T-helper 17 cell (primary cell): ENCODE data around the gene RNF39. TPM values are rescaled to one million over a fixed set of nuclear protein-coding genes. Genes with fewer than 3 reads are reported as not detected.
"Not testable (repeated sequence)": the region's sequence is repeated elsewhere in the genome, so short reads cannot be mapped to it uniquely, and the experiment has no call there.

Source experiments
- ATAC-seq: fragments of 150-1000 bp; cut with Tn5 transposase; 2 replicates; pipeline ENCODE4 v1.10.0; 2021; ENCODE audit warnings: mild to moderate bottlenecking, moderate library complexity
- DNase-seq, 3 donors: peaks; one replicate each; pipeline versions ENCODE4 v3.0.0 to v3.0.0-alpha.2; 2020 to 2021
- H3K9me3 ChIP-seq: one replicate; pipeline ENCODE4 v1.7.0; 2013; ENCODE audit warnings: low read length, mild to moderate bottlenecking; ENCODE audit not compliant: control insufficient read depth, poor library complexity, severe bottlenecking
- H3K27ac Mint-ChIP-seq: one replicate; pipeline ENCODE4 v1.8.0; 2022; ENCODE audit warnings: mild to moderate bottlenecking, moderate library complexity, mixed read lengths
- H3K27me3 Mint-ChIP-seq: one replicate; pipeline ENCODE4 v1.8.0; 2022; ENCODE audit warnings: mixed read lengths
- H3K36me3 Mint-ChIP-seq: one replicate; pipeline ENCODE4 v1.8.0; 2022; ENCODE audit warnings: low read depth, mixed read lengths
- H3K4me1 Mint-ChIP-seq: one replicate; pipeline ENCODE4 v1.8.0; 2022; ENCODE audit warnings: mild to moderate bottlenecking, mixed read lengths
- H3K4me3 Mint-ChIP-seq: one replicate; pipeline ENCODE4 v1.8.0; 2022; ENCODE audit warnings: mild to moderate bottlenecking, moderate library complexity, mixed read lengths
- total RNA-seq, 4 donors: library from RNA in 2 of 4; stranded (reverse) in 2 of 4; gene quantifications; one replicate each; pipeline ENCODE4 v1.2.3 and lab custom pipeline; 2022 to 2026

Gene RNF39, protein sequence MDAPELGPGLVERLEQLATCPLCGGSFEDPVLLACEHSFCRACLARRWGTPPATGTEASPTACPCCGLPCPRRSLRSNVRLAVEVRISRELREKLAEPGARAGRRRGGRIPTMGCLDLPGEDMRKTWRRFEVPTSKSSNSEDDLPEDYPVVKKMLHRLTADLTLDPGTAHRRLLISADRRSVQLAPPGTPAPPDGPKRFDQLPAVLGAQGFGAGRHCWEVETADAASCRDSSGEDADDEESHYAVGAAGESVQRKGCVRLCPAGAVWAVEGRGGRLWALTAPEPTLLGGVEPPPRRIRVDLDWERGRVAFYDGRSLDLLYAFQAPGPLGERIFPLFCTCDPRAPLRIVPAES
- total RNA-seq (not detected), total RNA-seq (lab: John Stamatoyannopoulos, UW) (0 to 0.08 reads per million in 2 donors)

- H3K27ac Mint-ChIP-seq = peak within 1 kb of the TSS; percentile 83
- peak; percentile 42 for ATAC-seq
- H3K4me1 Mint-ChIP-seq = peaks cover 59% of the 10 kb centered on the region
- H3K36me3 Mint-ChIP-seq = peaks cover 20% of the 10 kb centered on the region
- H3K4me3 Mint-ChIP-seq = peak within 1 kb of the TSS; percentile 93
- peak in 1 of 3 donors; percentile 16 for DNase-seq
- H3K9me3 ChIP-seq = no peaks in the 10 kb centered on the region
- peaks cover 54% of the 10 kb centered on the region for H3K27me3 Mint-ChIP-seq
These were observed at the start of gene RNF39 for GRCh38 chr6:30075094-30075789. Gene RNF39 (minus strand): TSS chr6:30075769. CDS start chr6:30075585, 184 bp downstream.

GRCh38 chr6:30122515-30122914 lies 46.9 kb upstream of the RNF39 start:
- DNase-seq (no peak), ATAC-seq (no peak)
- Mint-ChIP-seq H3K27me3 (peaks cover 69% of the 10 kb centered on the region), H3K27ac (no peak overlapping the region), H3K4me1 (no peaks in the 10 kb centered on the region), H3K4me3 (no peak overlapping the region), H3K36me3 (peaks cover 3% of the 10 kb centered on the region)
- H3K9me3 ChIP-seq = no peaks in the 10 kb centered on the region

DNA sequence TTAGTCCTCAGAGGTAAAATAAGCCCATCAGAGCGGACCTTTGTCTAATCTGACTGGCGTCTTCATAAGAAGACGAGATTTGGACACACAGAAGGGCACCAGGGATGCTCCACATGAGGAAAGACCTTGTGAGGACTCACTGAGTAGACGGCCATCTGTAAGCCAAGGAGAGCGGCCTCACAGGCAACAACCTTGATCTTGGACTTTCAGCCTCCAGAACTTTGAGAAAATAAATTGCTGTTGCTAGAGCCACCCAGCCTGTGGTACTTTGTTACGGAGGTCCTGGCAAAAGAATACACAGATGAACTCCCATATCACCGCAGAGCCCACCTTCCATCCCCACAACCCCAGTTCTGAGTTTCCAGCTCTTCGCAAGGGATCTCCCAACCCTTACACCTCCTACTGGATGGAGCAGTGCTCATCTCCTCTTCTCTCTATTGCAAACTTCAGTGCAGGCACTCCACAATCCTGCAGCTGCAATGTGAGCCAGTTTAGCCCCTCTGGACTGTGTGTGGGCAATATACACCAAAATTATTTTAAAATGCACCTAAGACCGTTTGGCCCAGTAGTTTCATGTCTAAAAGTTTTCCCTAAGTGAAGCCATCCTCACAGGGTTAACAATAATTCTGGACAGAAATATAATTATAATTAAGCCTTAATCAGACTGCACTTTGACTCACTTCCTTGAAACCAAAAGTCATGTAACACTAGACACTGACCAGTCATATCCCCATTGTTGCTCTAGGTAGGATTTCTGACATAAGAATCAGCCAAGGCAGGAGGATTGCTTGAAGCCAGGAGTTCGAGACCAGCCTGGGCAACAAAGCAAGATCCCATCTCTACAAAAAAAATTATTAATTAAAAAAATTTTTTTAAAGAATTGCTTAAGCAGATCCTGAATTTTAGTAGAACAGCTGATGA lies 46.1 kb upstream of the RNF39 start:
- no peaks in the 10 kb centered on the region for H3K9me3 ChIP-seq
- no peak for ATAC-seq
- peaks cover 3% of the 10 kb centered on the region for H3K36me3 Mint-ChIP-seq
- no peak overlapping the region for H3K4me3 Mint-ChIP-seq
- H3K4me1 Mint-ChIP-seq = no peaks in the 10 kb centered on the region
- no peak for DNase-seq
- peaks cover 62% of the 10 kb centered on the region for H3K27me3 Mint-ChIP-seq
- no peak overlapping the region for H3K27ac Mint-ChIP-seq

DNA sequence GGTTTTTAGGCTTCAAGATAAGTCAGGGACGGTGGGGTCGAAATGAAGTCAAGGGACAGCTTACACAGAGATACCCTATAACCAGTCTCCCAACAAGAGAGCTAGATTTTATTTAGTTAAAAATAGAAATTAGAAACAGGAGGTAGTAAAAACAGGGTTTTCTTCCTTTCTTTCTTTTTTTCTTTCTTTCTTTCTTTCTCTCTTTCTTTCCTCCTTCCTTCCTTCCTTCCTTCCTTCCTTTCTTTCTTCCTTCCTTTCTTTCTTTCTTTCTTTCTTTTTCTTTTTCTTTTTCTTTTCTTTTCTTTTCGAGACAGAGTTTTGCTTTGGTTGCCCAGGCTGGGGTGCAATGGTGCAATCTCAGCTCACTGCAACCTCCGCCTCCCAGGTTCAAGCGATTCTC lies 43.1 kb upstream of the RNF39 start:
- peaks cover 67% of the 10 kb centered on the region for H3K27me3 Mint-ChIP-seq
- not testable (repeated sequence) for H3K9me3 ChIP-seq, H3K27ac Mint-ChIP-seq, DNase-seq, H3K4me1 Mint-ChIP-seq, H3K4me3 Mint-ChIP-seq, H3K36me3 Mint-ChIP-seq, ATAC-seq

DNA sequence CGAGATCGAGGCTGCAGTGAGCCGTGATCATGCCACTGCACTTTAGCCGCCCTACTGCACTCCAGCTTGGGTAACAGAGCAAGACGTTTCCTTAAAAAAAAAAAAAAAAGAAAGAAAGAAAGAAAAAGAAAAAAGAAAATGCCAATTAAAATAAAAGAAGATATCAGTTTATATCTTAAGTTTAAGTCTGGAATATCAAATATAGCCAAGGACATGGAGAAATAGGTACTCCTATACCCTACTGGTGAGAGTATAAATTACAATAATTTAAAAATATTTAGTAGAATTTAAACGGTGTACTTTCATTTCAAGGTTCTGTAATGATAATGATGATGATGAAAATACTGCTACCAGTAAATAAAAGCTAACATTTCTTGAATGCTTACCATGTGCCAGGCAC lies 41.2 kb upstream of the RNF39 start:
- Mint-ChIP-seq H3K27ac (no peak overlapping the region), H3K4me3 (no peak overlapping the region), H3K4me1 (peaks cover 9% of the 10 kb centered on the region), H3K27me3 (peaks cover 72% of the 10 kb centered on the region), H3K36me3 (peaks cover 3% of the 10 kb centered on the region)
- ATAC-seq (no peak), DNase-seq (no peak)
- H3K9me3 ChIP-seq = no peaks in the 10 kb centered on the region

- H3K4me1 Mint-ChIP-seq = peaks cover 9% of the 10 kb centered on the region
- ATAC-seq (no peak), DNase-seq (no peak)
- H3K4me3 Mint-ChIP-seq = no peak overlapping the region
- peaks cover 70% of the 10 kb centered on the region for H3K27me3 Mint-ChIP-seq
- H3K9me3 ChIP-seq = no peaks in the 10 kb centered on the region
- peak overlapping the region; percentile 6 for H3K27ac Mint-ChIP-seq
- peaks cover 3% of the 10 kb centered on the region for H3K36me3 Mint-ChIP-seq
These were observed 38.3 kb upstream of the RNF39 start for GRCh38 chr6:30113841-30114240.

- H3K9me3 ChIP-seq = no peaks in the 10 kb centered on the region
- peak within 1 kb of the TSS; percentile 6 for H3K27ac Mint-ChIP-seq
- H3K4me1 Mint-ChIP-seq = peaks cover 11% of the 10 kb centered on the region
- ATAC-seq = no peak
- peaks cover 5% of the 10 kb centered on the region for H3K36me3 Mint-ChIP-seq
- H3K27me3 Mint-ChIP-seq = peaks cover 76% of the 10 kb centered on the region
- DNase-seq = no peak
- H3K4me3 Mint-ChIP-seq = no peak within 1 kb of the TSS
These were observed 37.6 kb upstream of the RNF39 start, which contains the start of gene TRIM31 for GRCh38 chr6:30113003-30113759. Gene TRIM31 (minus strand): TSS chr6:30113090. CDS start chr6:30112805, 285 bp downstream.

GRCh38 chr6:30112402-30112994 lies 36.9 kb upstream of the RNF39 start:
- peaks cover 78% of the 10 kb centered on the region for H3K27me3 Mint-ChIP-seq
- peaks cover 8% of the 10 kb centered on the region for H3K36me3 Mint-ChIP-seq
- no peak overlapping the region for H3K27ac Mint-ChIP-seq
- DNase-seq (no peak), ATAC-seq (no peak)
- H3K4me3 Mint-ChIP-seq = no peak overlapping the region
- no peaks in the 10 kb centered on the region for H3K9me3 ChIP-seq
- peaks cover 11% of the 10 kb centered on the region for H3K4me1 Mint-ChIP-seq

GRCh38 chr6:30111266-30111856 lies 35.8 kb upstream of the RNF39 start:
- H3K9me3 ChIP-seq = no peaks in the 10 kb centered on the region
- DNase-seq (no peak), ATAC-seq (no peak)
- Mint-ChIP-seq H3K36me3 (peaks cover 9% of the 10 kb centered on the region), H3K4me1 (peaks cover 11% of the 10 kb centered on the region), H3K27ac (no peak overlapping the region), H3K4me3 (no peak overlapping the region), H3K27me3 (peaks cover 80% of the 10 kb centered on the region)

- Mint-ChIP-seq H3K27me3 (peaks cover 55% of the 10 kb centered on the region), H3K4me1 (peaks cover 31% of the 10 kb centered on the region), H3K27ac (no peak overlapping the region), H3K36me3 (peaks cover 9% of the 10 kb centered on the region), H3K4me3 (no peak overlapping the region)
- no peaks in the 10 kb centered on the region for H3K9me3 ChIP-seq
- no peak for DNase-seq
- no peak for ATAC-seq
These were observed 29.1 kb upstream of the RNF39 start for GRCh38 chr6:30104661-30105060.

GRCh38 chr6:30103872-30104179 lies 28.3 kb upstream of the RNF39 start:
- DNase-seq (no peak), ATAC-seq (no peak)
- H3K36me3 Mint-ChIP-seq = peaks cover 9% of the 10 kb centered on the region
- H3K4me3 Mint-ChIP-seq = peak overlapping the region; percentile 93
- no peaks in the 10 kb centered on the region for H3K9me3 ChIP-seq
- H3K27ac Mint-ChIP-seq = peak overlapping the region; percentile 92
- peaks cover 31% of the 10 kb centered on the region for H3K4me1 Mint-ChIP-seq
- H3K27me3 Mint-ChIP-seq = peaks cover 59% of the 10 kb centered on the region
